HTERT RPE-1 (cell line): Measurements from ENCODE around the gene RRP12.

Experiments
- in situ Hi-C: fragments of 300-500 bp; cut with MboI; formaldehyde crosslinking; loops from 4 replicates; pipeline ENCODE4 v1.14.3; 2020; ENCODE audit warnings: low sequenced_read_pairs

RRP12 gene

GRCh38 chr10:97336446-97336845 lies 64.7 kb downstream of the RRP12 start:
- in situ Hi-C loops, result no loop called here

DNA sequence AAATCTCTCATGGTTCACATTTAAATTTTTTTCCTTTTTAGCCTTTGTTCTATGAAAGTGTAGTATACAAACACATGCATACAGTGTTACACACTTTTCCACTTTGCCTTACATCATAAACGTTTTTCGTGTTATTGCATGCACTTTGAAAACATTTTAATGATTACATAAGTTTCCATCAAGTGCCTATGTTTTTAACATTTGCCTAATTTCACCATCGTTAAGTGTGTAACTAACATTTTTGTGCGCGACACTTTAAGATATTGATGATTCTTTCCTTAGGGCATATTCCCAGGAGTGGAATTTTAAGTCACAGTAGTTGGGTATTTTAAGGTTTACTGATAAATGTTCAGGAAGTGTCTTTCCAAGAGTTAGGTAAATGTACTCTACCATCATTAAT lies 65.1 kb downstream of the RRP12 start:
- in situ Hi-C loops, result no loop called here

DNA sequence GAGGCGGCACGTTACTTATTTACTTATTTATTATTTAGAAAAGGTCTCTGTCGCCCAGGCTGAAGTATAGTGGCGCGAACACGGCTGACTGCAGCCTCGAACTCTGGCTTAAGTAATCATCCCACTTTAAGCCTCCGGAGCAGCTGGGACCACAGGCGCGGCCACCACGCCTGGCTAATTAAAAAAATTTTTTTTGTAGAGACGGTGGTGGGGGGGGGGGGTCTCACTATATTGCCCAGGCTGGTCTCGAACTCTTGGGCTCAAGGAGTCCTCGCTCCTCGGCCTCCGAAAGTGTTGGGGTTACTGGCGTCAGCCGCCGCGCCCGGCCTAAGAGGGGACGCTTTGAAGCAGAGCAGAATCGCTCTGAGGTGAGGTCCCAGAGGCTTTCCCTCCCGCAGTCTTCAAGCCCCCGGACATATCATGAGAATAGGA lies 65.9 kb downstream of the RRP12 start:
- in situ Hi-C loops, result no loop called here

GRCh38 chr10:97334370-97335175 lies 66.6 kb downstream of the RRP12 start, which contains the start of gene FRAT2:
TSS of gene FRAT2 (minus strand) at chr10:97334729. CDS start at chr10:97334572, 157 bp downstream.
- in situ Hi-C loops, result no loop called here

DNA sequence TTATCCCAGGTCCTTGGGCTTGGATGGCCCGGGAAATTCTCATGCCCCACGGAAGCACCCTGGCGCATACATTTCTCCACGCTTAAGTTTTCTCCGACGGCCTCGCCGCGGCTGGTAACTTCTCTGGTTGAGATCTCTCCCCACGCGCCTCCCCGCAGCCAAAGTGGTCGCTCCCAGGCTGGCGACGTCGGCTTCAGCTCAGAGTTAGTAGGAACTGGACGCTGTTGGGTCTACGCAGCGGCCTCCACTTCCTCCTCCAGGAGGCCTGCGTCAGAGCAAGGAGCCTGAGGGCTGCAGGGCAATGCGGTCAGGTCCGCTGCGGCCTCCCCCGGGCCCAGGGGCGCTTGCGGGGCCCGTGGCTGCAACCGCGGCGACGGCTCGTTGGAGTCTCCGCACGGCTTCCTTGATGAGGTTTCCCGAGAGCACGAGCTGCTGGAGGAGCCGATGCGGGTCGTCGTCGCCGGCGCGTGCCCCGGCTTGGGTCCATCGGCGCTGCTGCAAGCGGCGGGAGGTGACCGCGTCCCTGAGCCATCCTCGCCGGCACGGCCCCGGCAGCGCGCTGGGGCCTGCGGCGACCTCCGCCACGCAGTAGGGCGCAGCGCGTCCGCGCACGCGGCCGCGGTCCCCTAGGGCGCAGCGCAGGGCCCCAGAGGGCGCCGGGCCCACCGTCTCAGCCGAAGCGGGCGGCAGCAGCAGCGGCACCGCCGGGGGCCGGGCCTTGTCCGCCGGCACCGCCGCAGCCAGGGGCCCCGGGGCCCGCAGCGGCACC lies 67.4 kb downstream of the RRP12 start:
- in situ Hi-C loops, result no loop called here

GRCh38 chr10:97333351-97333600 lies 67.9 kb downstream of the RRP12 start:
- in situ Hi-C loops, result no loop called here

DNA sequence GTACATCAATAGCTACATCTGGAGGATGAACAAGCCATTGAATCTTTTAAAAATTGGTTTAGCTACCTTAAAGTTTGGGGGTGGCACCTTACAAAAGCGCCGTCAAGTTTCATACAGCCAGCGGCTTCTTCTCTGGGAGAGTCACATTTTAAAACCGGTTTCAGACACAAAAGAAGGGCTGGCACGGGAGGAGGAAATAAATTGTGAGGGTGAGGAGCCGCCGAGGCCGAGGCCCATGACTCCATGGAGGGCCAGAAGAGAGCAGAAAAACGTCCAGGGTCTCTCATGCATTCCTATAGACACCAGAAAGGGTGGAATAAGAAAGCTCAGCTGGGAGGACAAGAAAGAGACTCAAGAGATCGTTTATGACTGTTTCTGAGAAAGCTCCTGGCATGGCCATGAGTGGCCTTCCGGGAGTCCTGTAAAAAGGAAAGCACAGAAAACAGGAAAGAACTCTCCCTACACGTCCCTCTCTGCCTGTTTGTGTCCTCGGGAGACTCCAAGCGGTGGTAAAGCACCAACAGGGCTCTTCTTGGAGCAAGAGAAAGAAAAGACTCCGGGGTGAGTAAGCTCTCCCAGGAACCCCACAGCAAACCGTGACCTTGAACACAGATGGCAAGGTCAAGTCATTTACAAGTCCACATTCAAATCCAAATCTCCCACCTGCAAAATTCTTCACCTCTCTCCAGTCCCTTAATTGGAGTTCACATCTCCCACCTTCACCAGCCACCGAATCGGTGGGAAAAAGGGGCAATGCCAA lies 68.4 kb downstream of the RRP12 start:
- in situ Hi-C loops, result no loop called here

GRCh38 chr10:97331153-97331703 lies 69.9 kb downstream of the RRP12 start:
- in situ Hi-C loops, result no loop called here

GRCh38 chr10:97329766-97330165 lies 71.4 kb downstream of the RRP12 start:
- in situ Hi-C loops, result no loop called here

- in situ Hi-C loops, result no loop called here
Observed at GRCh38 chr10:97328646-97329453, 72.3 kb downstream of the RRP12 start.

GRCh38 chr10:97327348-97328294 lies 73.5 kb downstream of the RRP12 start:
- in situ Hi-C loops, result no loop called here

- in situ Hi-C loops, result no loop called here
Observed at GRCh38 chr10:97325754-97326153, 75.4 kb downstream of the RRP12 start.

- in situ Hi-C loops, result no loop called here
Observed at GRCh38 chr10:97323501-97323900, 77.6 kb downstream of the RRP12 start.

DNA sequence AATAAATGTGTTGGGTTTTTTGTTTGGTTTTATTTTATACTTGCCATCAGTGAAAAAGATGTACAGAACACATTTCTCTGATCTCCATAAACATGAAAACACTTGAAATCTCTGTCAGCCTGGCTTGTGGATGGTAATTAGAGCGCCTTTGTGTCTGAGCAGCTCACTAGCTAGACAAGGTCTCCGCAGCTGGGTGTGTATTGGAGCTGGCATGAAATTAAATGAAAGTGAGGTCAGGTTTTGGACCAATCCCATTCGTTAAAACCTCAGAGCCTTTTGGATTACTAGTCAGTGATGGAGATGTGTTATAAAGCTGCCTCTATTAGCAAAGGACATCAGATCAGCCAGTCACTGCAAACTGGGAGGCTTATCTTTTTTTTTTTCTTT lies 79.3 kb downstream of the RRP12 start:
- in situ Hi-C loops, result no loop called here

DNA sequence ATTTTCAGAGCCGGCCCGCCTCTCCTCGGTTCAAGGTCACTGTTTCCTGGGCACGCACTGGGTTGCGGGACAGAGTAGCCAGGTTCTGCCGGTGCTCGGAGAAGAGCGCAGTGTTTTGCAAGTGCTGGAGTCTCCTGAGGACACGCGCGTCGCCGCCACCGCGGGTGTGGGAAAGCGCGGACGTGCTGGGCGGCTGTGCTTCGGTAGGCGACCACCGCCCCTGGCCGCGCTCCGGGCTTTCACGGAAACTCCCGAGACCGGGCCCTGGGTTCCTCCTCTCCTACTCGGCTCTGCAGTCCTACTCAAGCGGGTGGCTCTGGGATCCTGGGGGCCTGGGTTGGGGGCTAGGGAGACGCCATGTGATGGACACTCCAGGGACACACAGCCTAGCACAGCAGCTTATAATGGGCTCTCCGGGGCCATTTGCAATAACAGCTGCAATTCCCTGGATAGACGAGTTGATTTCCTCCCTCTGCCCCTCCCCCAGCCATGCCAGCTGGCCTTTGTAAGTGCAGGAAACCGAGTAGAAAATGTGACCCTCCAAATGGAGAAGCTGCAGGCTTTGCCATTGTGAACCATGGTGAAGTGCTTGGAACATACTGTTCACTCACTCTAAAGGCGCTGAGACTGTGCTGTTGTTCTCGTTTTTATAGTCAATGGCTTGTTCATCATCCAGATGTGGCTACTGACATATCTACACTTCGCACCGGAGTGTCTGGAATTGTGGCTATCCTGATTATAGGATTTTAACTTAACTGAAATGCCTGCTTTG lies 79.9 kb downstream of the RRP12 start:
- in situ Hi-C loops, result no loop called here

- in situ Hi-C loops, result no loop called here
Observed at GRCh38 chr10:97320480-97321031, 80.6 kb downstream of the RRP12 start.

- in situ Hi-C loops, result no loop called here
Observed at GRCh38 chr10:97319671-97320479, 81.3 kb downstream of the RRP12 start.
